GM06990 (cell line): ENCODE measurements around the gene MBLAC1.

Experiments
- DNase-seq: peaks from one replicate; pipeline ENCODE4 v3.0.0-alpha.2; 2011; ENCODE audit not compliant: insufficient read length; ENCODE audit errors: extremely low read depth
- H3K27me3 ChIP-seq: replicated peaks from 2 replicates; pipeline ENCODE4 v1.6.0; 2011; ENCODE audit warnings: low read length; ENCODE audit not compliant: control insufficient read depth, insufficient read depth
- H3K36me3 ChIP-seq: 2 replicates; pipeline ENCODE4 v1.5.1; 2011; ENCODE audit warnings: low read length; ENCODE audit not compliant: control insufficient read depth, insufficient read depth
- H3K4me3 ChIP-seq: replicated peaks from 2 replicates; pipeline ENCODE4 v1.5.1; 2011; ENCODE audit warnings: low read depth, mild to moderate bottlenecking, control low read depth, low read length
- CTCF ChIP-seq: IDR thresholded peaks from 2 replicates; pipeline ENCODE4 v1.5.1; 2011; ENCODE audit warnings: low read length, control low read depth, mild to moderate bottlenecking, inconsistent platforms; ENCODE audit not compliant: insufficient read depth, poor library complexity, severe bottlenecking

MBLAC1 gene

GRCh38 chr7:100100420-100101015, 26.2 kb upstream of the MBLAC1 start:
- peak; percentile 96 for DNase-seq
- no peak for TF ChIP-seq CTCF
- H3K36me3 ChIP-seq = peaks cover 34% of the 10 kb centered on the region
- peak overlapping the region; percentile 83 for H3K4me3 ChIP-seq
- H3K27me3 ChIP-seq = no peaks in the 10 kb centered on the region

GRCh38 chr7:100101016-100101862, 25.5 kb upstream of the MBLAC1 start, which contains the start of the genes AP4M1 and MCM7:
TSS of gene AP4M1 (plus strand) at chr7:100101643. CDS start at chr7:100101715, 72 bp downstream.
TSS of gene MCM7 (minus strand) at chr7:100101397. CDS start at chr7:100101294, 103 bp downstream.
- no peak for TF ChIP-seq CTCF
- peak within 1 kb of the TSS; percentile 83 for H3K4me3 ChIP-seq
- peak; percentile 99 for DNase-seq
- H3K36me3 ChIP-seq = peaks cover 31% of the 10 kb centered on the region
- no peaks in the 10 kb centered on the region for H3K27me3 ChIP-seq

- TF ChIP-seq CTCF = no peak
- Histone ChIP-seq H3K4me3 (no peak overlapping the region), H3K36me3 (peaks cover 22% of the 10 kb centered on the region), H3K27me3 (no peaks in the 10 kb centered on the region)
- no peak for DNase-seq
Observed at GRCh38 chr7:100102950-100103840, 23.6 kb upstream of the MBLAC1 start.

- peaks cover 14% of the 10 kb centered on the region for H3K36me3 ChIP-seq
- no peaks in the 10 kb centered on the region for H3K27me3 ChIP-seq
- TF ChIP-seq CTCF = no peak
- DNase-seq = no peak
- no peak overlapping the region for H3K4me3 ChIP-seq
Observed at GRCh38 chr7:100105534-100105933, 21.2 kb upstream of the MBLAC1 start.

- Histone ChIP-seq H3K4me3 (no peak overlapping the region), H3K36me3 (peaks cover 21% of the 10 kb centered on the region), H3K27me3 (no peaks in the 10 kb centered on the region)
- no peak for TF ChIP-seq CTCF
- no peak for DNase-seq
Observed at GRCh38 chr7:100106633-100107032, 20.1 kb upstream of the MBLAC1 start.
